ENCODE results near the gene MYO16.

GRCh38 chr13:109228211-109228610 lies 598.8 kb downstream of the MYO16 start:
- TF ChIP-seq EZH2 (IDR thresholded peaks at IDR 0.05; ENCODE audit: borderline replicate concordance, low read depth, low read length, poor library complexity, severe bottlenecking) (no peak), CTCF (conservative IDR thresholded peaks at IDR 0.05; ENCODE audit: low read depth, low read length) (no peak)
